Neutrophil (primary cell): Measurements from ENCODE around the gene LRP10.

Experiments used
- H3K27ac ChIP-seq: fragments of 200-600 bp; sonication (generic); 2 replicates; pipeline ENCODE4 v1.5.1; 2016; ENCODE audit warnings: mild to moderate bottlenecking, moderate library complexity
- H3K27me3 ChIP-seq: fragments of 200-600 bp; sonication (generic); 2 replicates; pipeline ENCODE4 v1.6.0; 2016; ENCODE audit warnings: mild to moderate bottlenecking
- H3K36me3 ChIP-seq: fragments of 200-600 bp; sonication (generic); 2 replicates; pipeline ENCODE4 v1.5.1; 2017
- H3K4me1 ChIP-seq, 2 experiments: fragments of 200-600 bp in 1 of 2; sonication (generic) in 1 of 2; 1 replicate in 1 of 2; 2 replicates in 1 of 2; pipeline versions ENCODE4 v1.5.1 to v1.6.1; 2013 to 2016; ENCODE audit warnings: low read depth in 1 of 2, low read length in 1 of 2, mild to moderate bottlenecking in 1 of 2, moderate library complexity in 1 of 2; ENCODE audit not compliant: control insufficient read depth in 1 of 2, insufficient read depth in 1 of 2
- H3K4me3 ChIP-seq, 2 experiments: fragments of 200-600 bp in 1 of 2; sonication (generic) in 1 of 2; 1 replicate in 1 of 2; 2 replicates in 1 of 2; pipeline ENCODE4 v1.5.1; 2013 to 2016; ENCODE audit warnings: low read depth in 1 of 2, low read length in 1 of 2, mild to moderate bottlenecking in 1 of 2, moderate library complexity in 1 of 2
- H3K9me3 ChIP-seq: fragments of 200-600 bp; sonication (generic); 2 replicates; pipeline ENCODE4 v1.5.1; 2016
- TF ChIP-seq, protein P1 (sequence below): fragments of 200-600 bp; sonication (generic); IDR thresholded peaks from 2 replicates; pipeline ENCODE4 v1.5.1; 2016; ENCODE audit warnings: antibody characterized with exemption

Gene LRP10

DNA sequence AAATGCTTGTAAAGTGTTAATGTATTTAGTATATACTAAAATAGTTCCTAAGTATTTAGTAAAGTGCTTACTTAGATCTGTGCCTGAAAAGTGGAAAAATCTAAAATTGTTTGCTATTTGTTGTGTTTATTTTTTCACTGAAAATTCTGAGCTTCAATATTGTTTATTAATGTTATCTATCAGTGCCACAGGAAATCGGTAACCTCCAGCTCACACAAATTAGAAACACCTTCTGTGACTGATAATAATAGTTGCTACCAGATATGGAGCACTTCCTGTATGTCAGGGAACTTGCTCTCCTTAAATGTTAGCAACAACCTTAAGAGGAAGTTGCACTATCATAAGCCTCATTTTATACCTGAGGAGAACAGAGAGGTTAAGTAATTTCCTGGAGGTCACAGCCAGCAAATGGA lies 723 bp upstream of the LRP10 start:
- peaks cover 61 to 63% of the 10 kb centered on the region in 2 experiments for H3K4me1 ChIP-seq
- TF ChIP-seq, protein P1, sequence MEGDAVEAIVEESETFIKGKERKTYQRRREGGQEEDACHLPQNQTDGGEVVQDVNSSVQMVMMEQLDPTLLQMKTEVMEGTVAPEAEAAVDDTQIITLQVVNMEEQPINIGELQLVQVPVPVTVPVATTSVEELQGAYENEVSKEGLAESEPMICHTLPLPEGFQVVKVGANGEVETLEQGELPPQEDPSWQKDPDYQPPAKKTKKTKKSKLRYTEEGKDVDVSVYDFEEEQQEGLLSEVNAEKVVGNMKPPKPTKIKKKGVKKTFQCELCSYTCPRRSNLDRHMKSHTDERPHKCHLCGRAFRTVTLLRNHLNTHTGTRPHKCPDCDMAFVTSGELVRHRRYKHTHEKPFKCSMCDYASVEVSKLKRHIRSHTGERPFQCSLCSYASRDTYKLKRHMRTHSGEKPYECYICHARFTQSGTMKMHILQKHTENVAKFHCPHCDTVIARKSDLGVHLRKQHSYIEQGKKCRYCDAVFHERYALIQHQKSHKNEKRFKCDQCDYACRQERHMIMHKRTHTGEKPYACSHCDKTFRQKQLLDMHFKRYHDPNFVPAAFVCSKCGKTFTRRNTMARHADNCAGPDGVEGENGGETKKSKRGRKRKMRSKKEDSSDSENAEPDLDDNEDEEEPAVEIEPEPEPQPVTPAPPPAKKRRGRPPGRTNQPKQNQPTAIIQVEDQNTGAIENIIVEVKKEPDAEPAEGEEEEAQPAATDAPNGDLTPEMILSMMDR: no peak
- peak overlapping the region; percentile 75 to 84 for H3K4me3 ChIP-seq
- peaks cover 34% of the 10 kb centered on the region for H3K36me3 ChIP-seq
- no peaks in the 10 kb centered on the region for H3K27me3 ChIP-seq
- H3K9me3 ChIP-seq: no peaks in the 10 kb centered on the region
- peak overlapping the region; percentile 100 for H3K27ac ChIP-seq

DNA sequence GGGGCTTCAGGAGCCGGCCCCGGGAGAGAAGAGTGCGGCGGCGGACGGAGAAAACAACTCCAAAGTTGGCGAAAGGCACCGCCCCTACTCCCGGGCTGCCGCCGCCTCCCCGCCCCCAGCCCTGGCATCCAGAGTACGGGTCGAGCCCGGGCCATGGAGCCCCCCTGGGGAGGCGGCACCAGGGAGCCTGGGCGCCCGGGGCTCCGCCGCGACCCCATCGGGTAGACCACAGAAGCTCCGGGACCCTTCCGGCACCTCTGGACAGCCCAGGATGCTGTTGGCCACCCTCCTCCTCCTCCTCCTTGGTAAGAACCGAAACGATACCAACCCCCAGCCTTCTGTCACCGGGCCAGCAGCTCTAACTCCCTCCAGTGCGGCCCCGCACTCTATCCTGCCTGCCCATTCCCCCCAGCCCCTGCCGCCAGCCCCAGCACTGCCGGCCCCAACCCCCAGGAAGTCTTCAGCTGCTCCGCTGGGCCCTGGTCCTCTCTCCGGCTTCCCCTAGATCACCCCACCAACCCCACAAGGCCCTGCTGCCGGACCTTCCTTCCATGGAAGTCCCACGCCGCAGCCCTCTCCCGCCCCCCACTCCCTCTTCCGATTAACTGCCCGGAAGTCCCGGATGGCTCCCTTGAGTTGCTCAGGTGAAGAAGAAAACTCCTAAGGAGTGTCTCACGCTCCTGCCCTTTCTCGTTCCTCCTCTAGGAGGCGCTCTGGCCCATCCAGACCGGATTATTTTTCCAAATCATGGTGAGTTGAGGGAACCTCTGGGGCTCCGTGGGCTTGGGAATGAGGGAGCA lies 693 bp downstream of the LRP10 start:
- H3K4me1 ChIP-seq: peaks cover 67 to 75% of the 10 kb centered on the region in 2 experiments
- no peaks in the 10 kb centered on the region for H3K9me3 ChIP-seq
- peak overlapping the region; percentile 100 for H3K27ac ChIP-seq
- H3K36me3 ChIP-seq: peaks cover 49% of the 10 kb centered on the region
- H3K4me3 ChIP-seq: peak overlapping the region; percentile 75 to 84
- no peaks in the 10 kb centered on the region for H3K27me3 ChIP-seq
- TF ChIP-seq, protein P1: peak; percentile 98

- H3K4me3 ChIP-seq: peak overlapping the region; percentile 75 to 84
- H3K9me3 ChIP-seq: no peaks in the 10 kb centered on the region
- H3K27me3 ChIP-seq: no peaks in the 10 kb centered on the region
- peak overlapping the region; percentile 100 for H3K27ac ChIP-seq
- peaks cover 56% of the 10 kb centered on the region for H3K36me3 ChIP-seq
- H3K4me1 ChIP-seq: peaks cover 75 to 82% of the 10 kb centered on the region in 2 experiments
- TF ChIP-seq, protein P1: no peak
Measured at GRCh38 chr14:22872833-22873520, 1.4 kb downstream of the LRP10 start.

- Histone ChIP-seq H3K4me1 (peaks cover 76 to 80% of the 10 kb centered on the region in 2 experiments), H3K27me3 (no peaks in the 10 kb centered on the region), H3K9me3 (no peaks in the 10 kb centered on the region), H3K36me3 (peaks cover 78% of the 10 kb centered on the region), H3K4me3 (no peak overlapping the region), H3K27ac (peak overlapping the region; percentile 18)
- TF ChIP-seq, protein P1: no peak
Measured at GRCh38 chr14:22875003-22875747, 3.6 kb downstream of the LRP10 start.

DNA sequence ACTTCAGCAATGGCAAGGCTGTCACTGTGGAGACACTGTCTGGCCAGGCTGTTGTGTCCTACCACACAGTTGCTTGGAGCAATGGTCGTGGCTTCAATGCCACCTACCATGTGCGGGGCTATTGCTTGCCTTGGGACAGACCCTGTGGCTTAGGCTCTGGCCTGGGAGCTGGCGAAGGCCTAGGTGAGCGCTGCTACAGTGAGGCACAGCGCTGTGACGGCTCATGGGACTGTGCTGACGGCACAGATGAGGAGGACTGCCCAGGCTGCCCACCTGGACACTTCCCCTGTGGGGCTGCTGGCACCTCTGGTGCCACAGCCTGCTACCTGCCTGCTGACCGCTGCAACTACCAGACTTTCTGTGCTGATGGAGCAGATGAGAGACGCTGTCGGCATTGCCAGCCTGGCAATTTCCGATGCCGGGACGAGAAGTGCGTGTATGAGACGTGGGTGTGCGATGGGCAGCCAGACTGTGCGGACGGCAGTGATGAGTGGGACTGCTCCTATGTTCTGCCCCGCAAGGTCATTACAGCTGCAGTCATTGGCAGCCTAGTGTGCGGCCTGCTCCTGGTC lies 4.3 kb downstream of the LRP10 start:
- Histone ChIP-seq H3K36me3 (peaks cover 85% of the 10 kb centered on the region), H3K27ac (peak overlapping the region; percentile 18), H3K4me3 (no peak overlapping the region), H3K27me3 (no peaks in the 10 kb centered on the region), H3K4me1 (peaks cover 70 to 73% of the 10 kb centered on the region in 2 experiments), H3K9me3 (no peaks in the 10 kb centered on the region)
- TF ChIP-seq, protein P1: no peak
